ENCODE measurements around the gene LAMB4. TPM values are rescaled to one million over a fixed set of nuclear protein-coding genes. Genes with fewer than 3 reads are reported as not detected.

Gene LAMB4
- total RNA-seq, 2 experiments from 2014 or later, result not detected

DNA sequence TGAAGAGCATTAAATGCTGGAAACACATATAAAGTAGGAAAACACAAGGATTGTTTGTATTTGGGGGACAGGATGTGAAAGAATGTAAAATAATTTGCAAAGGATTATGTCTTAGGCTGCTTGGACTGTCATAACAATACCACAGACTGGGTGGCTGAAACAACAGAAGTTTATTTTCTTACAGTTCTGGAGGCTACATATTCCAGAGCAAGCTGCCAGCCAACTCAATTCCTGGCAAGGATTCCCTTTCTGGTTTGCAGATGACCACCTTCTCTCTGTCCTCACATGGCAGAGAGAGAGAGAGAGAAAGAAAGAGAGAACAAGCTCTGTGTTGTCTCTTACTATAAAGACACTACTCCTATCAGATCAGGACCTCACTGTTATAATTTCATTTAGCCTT, 8.8 kb upstream of the LAMB4 start:
- Histone ChIP-seq H2AFZ (ENCODE audit: low read length) (no peak overlapping the region), H3K36me3 (ENCODE audit: insufficient read depth, low read length) (no peaks in the 10 kb centered on the region), H3K9me2 (ENCODE audit: insufficient read depth, low read length) (no peaks in the 10 kb centered on the region; the same call in 1 of the 2 replicates), H3K79me2 (ENCODE audit: insufficient read depth, low read depth, low read length) (no peaks in the 10 kb centered on the region), H3K4me2 (ENCODE audit: low read length) (no peak overlapping the region), H3K27ac (ENCODE audit: low read depth, low read length, poor library complexity, severe bottlenecking) (no peak overlapping the region), H4K20me1 (ENCODE audit: insufficient read depth, low read length) (no peaks in the 10 kb centered on the region), H3K9me3 (ENCODE audit: low read length) (no peaks in the 10 kb centered on the region), H3K4me1 (ENCODE audit: insufficient read depth, low read length, poor library complexity, severe bottlenecking) (no peaks in the 10 kb centered on the region), H3K4me3 (ENCODE audit: low read depth, low read length, poor library complexity, severe bottlenecking) (no peak overlapping the region)
- CTCF ChIA-PET (ENCODE audit: unreplicated experiment), result no interaction called here
- TF ChIP-seq EZH2phosphoT487 (IDR thresholded peaks at IDR 0.05; ENCODE audit: borderline replicate concordance, low read depth, low read length), result no peak
- TF ChIP-seq, protein P1, sequence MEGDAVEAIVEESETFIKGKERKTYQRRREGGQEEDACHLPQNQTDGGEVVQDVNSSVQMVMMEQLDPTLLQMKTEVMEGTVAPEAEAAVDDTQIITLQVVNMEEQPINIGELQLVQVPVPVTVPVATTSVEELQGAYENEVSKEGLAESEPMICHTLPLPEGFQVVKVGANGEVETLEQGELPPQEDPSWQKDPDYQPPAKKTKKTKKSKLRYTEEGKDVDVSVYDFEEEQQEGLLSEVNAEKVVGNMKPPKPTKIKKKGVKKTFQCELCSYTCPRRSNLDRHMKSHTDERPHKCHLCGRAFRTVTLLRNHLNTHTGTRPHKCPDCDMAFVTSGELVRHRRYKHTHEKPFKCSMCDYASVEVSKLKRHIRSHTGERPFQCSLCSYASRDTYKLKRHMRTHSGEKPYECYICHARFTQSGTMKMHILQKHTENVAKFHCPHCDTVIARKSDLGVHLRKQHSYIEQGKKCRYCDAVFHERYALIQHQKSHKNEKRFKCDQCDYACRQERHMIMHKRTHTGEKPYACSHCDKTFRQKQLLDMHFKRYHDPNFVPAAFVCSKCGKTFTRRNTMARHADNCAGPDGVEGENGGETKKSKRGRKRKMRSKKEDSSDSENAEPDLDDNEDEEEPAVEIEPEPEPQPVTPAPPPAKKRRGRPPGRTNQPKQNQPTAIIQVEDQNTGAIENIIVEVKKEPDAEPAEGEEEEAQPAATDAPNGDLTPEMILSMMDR (conservative IDR thresholded peaks at IDR 0.05; ENCODE audit: low read length), result no peak
- intact Hi-C loops (cut with micrococcal nuclease; ENCODE audit: unreplicated experiment), result no loop called here
- no peak for DNase-seq (ENCODE audit: low spot score)
- POLR2A ChIA-PET, result no interaction called here
- no TSS peak for BruUV-seq (replicated peaks)

DNA sequence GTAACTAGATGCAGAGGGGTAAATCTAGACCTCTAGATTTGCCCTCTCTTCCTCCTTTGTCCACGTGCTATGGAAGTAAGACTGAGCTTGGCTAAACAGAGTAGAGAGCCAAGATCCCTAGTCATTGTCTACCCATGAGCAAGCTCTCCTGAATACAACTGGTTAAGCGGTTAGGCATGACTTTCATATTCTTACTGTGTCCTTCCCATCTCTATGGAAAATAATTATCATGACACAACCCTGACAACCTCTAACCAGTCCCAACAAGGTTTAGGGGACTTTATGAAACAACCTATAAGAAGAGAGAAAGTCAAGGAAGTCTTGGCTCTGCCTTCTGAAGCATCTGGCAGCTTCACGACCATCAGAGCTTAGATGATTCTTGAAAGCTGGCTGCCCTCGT, 7.8 kb upstream of the LAMB4 start:
- no peak for DNase-seq (ENCODE audit: low spot score)
- H4K20me1 ChIP-seq (ENCODE audit: insufficient read depth, low read length), result no peaks in the 10 kb centered on the region
- CTCF ChIA-PET (ENCODE audit: unreplicated experiment), result no interaction called here
- no peaks in the 10 kb centered on the region for H3K79me2 ChIP-seq (ENCODE audit: insufficient read depth, low read depth, low read length)
- no peak overlapping the region for H3K4me3 ChIP-seq (ENCODE audit: low read depth, low read length, poor library complexity, severe bottlenecking)
- no peaks in the 10 kb centered on the region for H3K9me3 ChIP-seq (ENCODE audit: low read length)
- no peak overlapping the region for H3K4me2 ChIP-seq (ENCODE audit: low read length)
- no peaks in the 10 kb centered on the region for H3K4me1 ChIP-seq (ENCODE audit: insufficient read depth, low read length, poor library complexity, severe bottlenecking)
- no peaks in the 10 kb centered on the region for H3K36me3 ChIP-seq (ENCODE audit: insufficient read depth, low read length)
- no peak overlapping the region for H2AFZ ChIP-seq (ENCODE audit: low read length)
- POLR2A ChIA-PET, result no interaction called here
- no peak overlapping the region for H3K27ac ChIP-seq (ENCODE audit: low read depth, low read length, poor library complexity, severe bottlenecking)
- TF ChIP-seq EZH2phosphoT487 (IDR thresholded peaks at IDR 0.05; ENCODE audit: borderline replicate concordance, low read depth, low read length), result no peak
- TF ChIP-seq, protein P1 (conservative IDR thresholded peaks at IDR 0.05; ENCODE audit: low read length), result no peak
- BruUV-seq (replicated peaks), result no TSS peak
- no peaks in the 10 kb centered on the region; the same call in 1 of the 2 replicates for H3K9me2 ChIP-seq (ENCODE audit: insufficient read depth, low read length)
- intact Hi-C loops (cut with micrococcal nuclease; ENCODE audit: unreplicated experiment), result no loop called here

DNA sequence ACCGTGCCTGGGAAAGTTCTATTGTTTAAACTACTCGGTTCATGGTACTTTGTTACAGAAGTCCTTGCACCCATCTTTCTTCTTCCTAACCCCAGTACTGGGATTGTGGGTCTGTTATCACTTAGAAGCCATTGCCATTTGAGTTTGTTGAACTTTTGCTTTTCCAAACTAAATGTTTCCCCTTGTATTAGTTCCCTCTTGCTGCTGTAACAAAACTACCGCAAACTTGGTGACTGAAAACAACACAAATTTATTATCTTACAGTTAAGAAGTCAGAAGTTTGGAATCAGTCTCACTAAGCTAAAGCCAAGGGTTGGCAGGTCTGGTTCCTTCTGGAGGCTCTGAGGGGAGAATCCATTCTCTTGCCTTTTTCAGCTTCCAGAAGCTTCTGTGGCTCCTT, 6.9 kb upstream of the LAMB4 start:
- no peaks in the 10 kb centered on the region for H3K4me1 ChIP-seq (ENCODE audit: insufficient read depth, low read length, poor library complexity, severe bottlenecking)
- no peaks in the 10 kb centered on the region for H3K79me2 ChIP-seq (ENCODE audit: insufficient read depth, low read depth, low read length)
- H3K4me2 ChIP-seq (ENCODE audit: low read length), result no peak overlapping the region
- no TSS peak for BruUV-seq (replicated peaks)
- ChIA-PET CTCF (ENCODE audit: unreplicated experiment) (no interaction called here), POLR2A (interaction anchor here (0.7 kb wide), 1 partner anchor 33 kb away, joined by 5 read pairs; no protein-coding TSS in a partner anchor)
- no peak overlapping the region for H3K27ac ChIP-seq (ENCODE audit: low read depth, low read length, poor library complexity, severe bottlenecking)
- no peak overlapping the region for H2AFZ ChIP-seq (ENCODE audit: low read length)
- TF ChIP-seq EZH2phosphoT487 (IDR thresholded peaks at IDR 0.05; ENCODE audit: borderline replicate concordance, low read depth, low read length), result no peak
- TF ChIP-seq, protein P1 (conservative IDR thresholded peaks at IDR 0.05; ENCODE audit: low read length), result no peak
- no peaks in the 10 kb centered on the region for H3K36me3 ChIP-seq (ENCODE audit: insufficient read depth, low read length)
- no peak for DNase-seq (ENCODE audit: low spot score)
- H3K9me2 ChIP-seq (ENCODE audit: insufficient read depth, low read length), result no peaks in the 10 kb centered on the region; the same call in 1 of the 2 replicates
- intact Hi-C loops (cut with micrococcal nuclease; ENCODE audit: unreplicated experiment), result no loop called here
- H4K20me1 ChIP-seq (ENCODE audit: insufficient read depth, low read length), result no peaks in the 10 kb centered on the region
- no peak overlapping the region for H3K4me3 ChIP-seq (ENCODE audit: low read depth, low read length, poor library complexity, severe bottlenecking)
- H3K9me3 ChIP-seq (ENCODE audit: low read length), result no peaks in the 10 kb centered on the region

Data from OCI-LY7 (cell line).